Fibroblast of the aortic adventitia (primary cell): ENCODE data around the gene REV1. TPM values are rescaled to one million over a fixed set of nuclear protein-coding genes. Genes with fewer than 3 reads are reported as not detected.
A peak's percentile ranks its signal among the peaks of the same experiment; 100 is the strongest.

Experiments used
- DNase-seq: peaks from one replicate; pipeline ENCODE4 v3.0.0-alpha.2; 2010; ENCODE audit warnings: low read depth
- H3K4me3 ChIP-seq: 2 replicates; pipeline ENCODE4 v1.5.1; 2011; ENCODE audit warnings: low read depth, mild to moderate bottlenecking, control low read depth, low read length, moderate library complexity
- CTCF ChIP-seq: IDR thresholded peaks from 2 replicates; pipeline ENCODE4 v1.5.1; 2011; ENCODE audit warnings: mild to moderate bottlenecking, low read length, control low read depth, inconsistent platforms; ENCODE audit not compliant: insufficient read depth
- total RNA-seq: library from RNA; depleted of rRNA; stranded (reverse); fragments of >200 nt; gene quantifications from 2 replicates; pipeline ENCODE4 v1.2.3, GENCODE V29; 2012; ENCODE audit warnings: low replicate concordance

The REV1 gene
- total RNA-seq, result 36.2 and 58.5 TPM in 2 replicates

GRCh38 chr2:99489761-99490622 is at the start of gene REV1:
Gene REV1, minus strand, starts transcription at chr2:99490017. Its CDS starts 25,042 bp downstream, at chr2:99464975.
- peak; percentile 94 for DNase-seq
- TF ChIP-seq CTCF, result peak; percentile 72
- H3K4me3 ChIP-seq, result peak within 1 kb of the TSS; percentile 86

GRCh38 chr2:99537910-99538485 is 48.2 kb upstream of the REV1 start:
- no peak for TF ChIP-seq CTCF
- no peak for DNase-seq

GRCh38 chr2:99524056-99524455 is 34.2 kb upstream of the REV1 start:
- no peak for DNase-seq
- no peak for TF ChIP-seq CTCF
- H3K4me3 ChIP-seq, result no peak overlapping the region

More at GRCh38 chr2:99537910-99538485, 48.2 kb upstream of the REV1 start:
- H3K4me3 ChIP-seq, result no peak overlapping the region

- no peak for DNase-seq
- TF ChIP-seq CTCF, result no peak
- no peak overlapping the region for H3K4me3 ChIP-seq
These were observed 32.3 kb upstream of the REV1 start for GRCh38 chr2:99522157-99522556.

- no peak for DNase-seq
- no peak for TF ChIP-seq CTCF
- H3K4me3 ChIP-seq, result no peak overlapping the region
These were observed 31.0 kb upstream of the REV1 start for GRCh38 chr2:99520813-99521212.

GRCh38 chr2:99520195-99520594 is 30.4 kb upstream of the REV1 start:
- TF ChIP-seq CTCF, result no peak
- DNase-seq, result no peak
- H3K4me3 ChIP-seq, result no peak overlapping the region
